Neural progenitor cell (in vitro differentiated cells): ENCODE measurements around the gene QRFP. TPM values are rescaled to one million over a fixed set of nuclear protein-coding genes. Genes with fewer than 3 reads are reported as not detected.

Source experiments
- DNase-seq: peaks from one replicate; pipeline ENCODE4 v3.0.0-alpha.2; 2016; ENCODE audit warnings: low spot score
- H2AFZ ChIP-seq: fragments of 200-600 bp; sonication (generic); replicated peaks from 2 replicates; pipeline ENCODE4 v1.6.1; 2016; ENCODE audit warnings: antibody characterized with exemption
- H3F3A ChIP-seq: fragments of 200-600 bp; sonication (generic); 2 replicates; pipeline ENCODE4 v1.6.1; 2016; ENCODE audit warnings: antibody characterized with exemption, low read depth
- H3K27ac ChIP-seq: fragments of 200-600 bp; sonication (generic); 2 replicates; pipeline ENCODE4 v1.5.1; 2016; ENCODE audit warnings: mild to moderate bottlenecking
- H3K27me3 ChIP-seq: fragments of 200-600 bp; sonication (generic); 2 replicates; pipeline ENCODE4 v1.6.1; 2016; ENCODE audit warnings: mild to moderate bottlenecking, moderate library complexity
- H3K36me3 ChIP-seq: fragments of 200-600 bp; sonication (generic); 2 replicates; pipeline ENCODE4 v1.5.1; 2016
- H3K4me1 ChIP-seq: fragments of 200-600 bp; sonication (generic); 2 replicates; pipeline ENCODE4 v1.6.1; 2016; ENCODE audit warnings: mixed run types
- H3K4me2 ChIP-seq: fragments of 200-600 bp; sonication (generic); 2 replicates; pipeline ENCODE4 v1.6.1; 2016
- H3K4me3 ChIP-seq: fragments of 200-600 bp; sonication (generic); 2 replicates; pipeline ENCODE4 v1.5.1; 2016
- H3K79me2 ChIP-seq: fragments of 200-600 bp; sonication (generic); 2 replicates; pipeline ENCODE4 v1.6.1; 2016; ENCODE audit warnings: low read depth
- H3K9ac ChIP-seq: fragments of 200-600 bp; sonication (generic); 2 replicates; pipeline ENCODE4 v1.6.1; 2016
- H3K9me3 ChIP-seq: fragments of 200-600 bp; sonication (generic); 2 replicates; pipeline ENCODE4 v1.5.1; 2016; ENCODE audit warnings: low read depth
- H4K20me1 ChIP-seq: fragments of 200-600 bp; sonication (generic); 2 replicates; pipeline ENCODE4 v1.6.1; 2016; ENCODE audit warnings: low read depth
- H3K27ac Mint-ChIP-seq: 3 replicates; pipeline ENCODE4 v1.8.0; 2021; ENCODE audit warnings: mixed read lengths
- H3K27me3 Mint-ChIP-seq: 2 replicates; pipeline ENCODE4 v1.8.0; 2022; ENCODE audit warnings: low read depth, mild to moderate bottlenecking, inconsistent platforms, moderate library complexity, mixed read lengths; ENCODE audit not compliant: insufficient read depth
- H3K36me3 Mint-ChIP-seq: 3 replicates; pipeline ENCODE4 v1.8.0; 2021; ENCODE audit warnings: mixed read lengths
- H3K4me1 Mint-ChIP-seq: 3 replicates; pipeline ENCODE4 v1.8.0; 2021; ENCODE audit warnings: mixed read lengths
- H3K4me3 Mint-ChIP-seq: 3 replicates; pipeline ENCODE4 v1.8.0; 2021; ENCODE audit warnings: mild to moderate bottlenecking, moderate library complexity, mixed read lengths
- H3K9me3 Mint-ChIP-seq: 3 replicates; pipeline ENCODE4 v1.8.0; 2020; ENCODE audit warnings: mixed read lengths
- CTCF ChIP-seq: fragments of 200-600 bp; sonication (generic); IDR thresholded peaks from 2 replicates; pipeline ENCODE4 v1.5.1; 2017; ENCODE audit warnings: antibody characterized with exemption, mild to moderate bottlenecking
- EZH2 ChIP-seq: fragments of 200-600 bp; sonication (generic); IDR thresholded peaks from 2 replicates; pipeline ENCODE4 v1.6.1; 2017; ENCODE audit warnings: antibody characterized with exemption, mild to moderate bottlenecking, moderate library complexity
- EZH2phosphoT487 ChIP-seq: fragments of 200-600 bp; sonication (generic); IDR thresholded peaks from 2 replicates; pipeline ENCODE4 v1.6.1; 2017; ENCODE audit warnings: antibody characterized with exemption
- total RNA-seq: library from RNA; depleted of rRNA; stranded (reverse); fragments of >200 nt; gene quantifications from 2 replicates; pipeline ENCODE4 v1.2.3, GENCODE V29; 2015; ENCODE audit warnings: low replicate concordance

The QRFP gene
- total RNA-seq, 1 donor from 2014 or later = not detected

- no peak overlapping the region for H3K4me2 ChIP-seq
- Mint-ChIP-seq H3K4me1 (peaks cover 34% of the 10 kb centered on the region), H3K27ac (no peak overlapping the region), H3K36me3 (peaks cover 39% of the 10 kb centered on the region), H3K4me3 (no peak overlapping the region), H3K27me3 (peaks cover 7% of the 10 kb centered on the region), H3K9me3 (no peaks in the 10 kb centered on the region)
- H3F3A ChIP-seq = peaks cover 11% of the 10 kb centered on the region
- H3K9me3 ChIP-seq = no peaks in the 10 kb centered on the region
- peaks cover 45% of the 10 kb centered on the region for H3K79me2 ChIP-seq
- H3K4me1 ChIP-seq = peaks cover 6% of the 10 kb centered on the region
- H3K9ac ChIP-seq = no peak overlapping the region
- H3K4me3 ChIP-seq = no peak overlapping the region
- H3K36me3 ChIP-seq = no peaks in the 10 kb centered on the region
- H3K27ac ChIP-seq = no peak overlapping the region
- TF ChIP-seq EZH2phosphoT487 (no peak), EZH2 (no peak), CTCF (no peak)
- H4K20me1 ChIP-seq = peaks cover 70% of the 10 kb centered on the region
- no peak overlapping the region for H2AFZ ChIP-seq
- no peaks in the 10 kb centered on the region for H3K27me3 ChIP-seq
- DNase-seq = no peak
These were observed 25.9 kb downstream of the QRFP start for GRCh38 chr9:130870491-130871381.

- peaks cover 53% of the 10 kb centered on the region for H3K79me2 ChIP-seq
- no peak overlapping the region for H3K9ac ChIP-seq
- DNase-seq = no peak
- Mint-ChIP-seq H3K27ac (no peak overlapping the region), H3K4me3 (no peak overlapping the region), H3K9me3 (no peaks in the 10 kb centered on the region), H3K27me3 (peaks cover 5% of the 10 kb centered on the region), H3K4me1 (peaks cover 34% of the 10 kb centered on the region), H3K36me3 (peaks cover 30% of the 10 kb centered on the region)
- H3K27ac ChIP-seq = no peak overlapping the region
- peaks cover 6% of the 10 kb centered on the region for H3K4me1 ChIP-seq
- no peaks in the 10 kb centered on the region for H3K36me3 ChIP-seq
- H3K27me3 ChIP-seq = no peaks in the 10 kb centered on the region
- H4K20me1 ChIP-seq = peaks cover 82% of the 10 kb centered on the region
- H3F3A ChIP-seq = peaks cover 26% of the 10 kb centered on the region
- no peaks in the 10 kb centered on the region for H3K9me3 ChIP-seq
- TF ChIP-seq CTCF = no peak
- no peak overlapping the region for H3K4me3 ChIP-seq
- no peak overlapping the region for H2AFZ ChIP-seq
- no peak overlapping the region for H3K4me2 ChIP-seq
These were observed 27.4 kb downstream of the QRFP start for GRCh38 chr9:130869250-130869649.

- Histone ChIP-seq H2AFZ (no peak overlapping the region), H3K79me2 (peaks cover 63% of the 10 kb centered on the region), H3K27ac (no peak overlapping the region), H3K4me1 (peaks cover 6% of the 10 kb centered on the region), H3K9me3 (no peaks in the 10 kb centered on the region), H3K4me3 (no peak overlapping the region), H3K9ac (no peak overlapping the region), H3K27me3 (no peaks in the 10 kb centered on the region), H4K20me1 (peaks cover 89% of the 10 kb centered on the region), H3F3A (peaks cover 29% of the 10 kb centered on the region), H3K4me2 (no peak overlapping the region), H3K36me3 (no peaks in the 10 kb centered on the region)
- no peaks in the 10 kb centered on the region for H3K9me3 Mint-ChIP-seq
- TF ChIP-seq EZH2 (no peak), EZH2phosphoT487 (no peak), CTCF (no peak)
- no peak for DNase-seq
- peaks cover 33% of the 10 kb centered on the region for H3K4me1 Mint-ChIP-seq
- H3K27ac Mint-ChIP-seq = no peak overlapping the region
- no peak overlapping the region for H3K4me3 Mint-ChIP-seq
- peaks cover 23% of the 10 kb centered on the region for H3K36me3 Mint-ChIP-seq
- peaks cover 2% of the 10 kb centered on the region for H3K27me3 Mint-ChIP-seq
These were observed 28.4 kb downstream of the QRFP start for GRCh38 chr9:130868230-130868629.
